Endothelial cell of umbilical vein (primary cell): Measurements from ENCODE around the gene CPNE9. TPM values are rescaled to one million over a fixed set of nuclear protein-coding genes. Genes with fewer than 3 reads are reported as not detected.

ENCODE experiments used
- BruUV-seq: library from RNA; stranded (reverse); fragments of 400-500 nt; replicated peaks from 2 replicates; lab custom pipeline; 2021; lab: Mats Ljungman, UMichigan
- CTCF ChIA-PET: fragments of 300-600, 350-600 bp; sonication (Branson Sonifier 250); formaldehyde crosslinking; loops from one replicate; lab custom pipeline; 2021; ENCODE audit warnings: antibody characterized with exemption, inconsistent platforms; lab: Charles Lee
- POLR2A ChIA-PET: fragments of 300-600, 350-600 bp; sonication (Branson Sonifier 250); formaldehyde crosslinking; loops from one replicate; lab custom pipeline; 2021; ENCODE audit warnings: antibody characterized with exemption, inconsistent platforms; lab: Charles Lee
- DNase-seq: peaks from one replicate; pipeline ENCODE4 v3.0.0-alpha.2; 2011; ENCODE audit warnings: low read depth, low spot score
- FAIRE-seq: peaks from 2 replicates; lab custom pipeline; 2011; peaks lifted over from hg19 to GRCh38; lab: Jason Lieb, UNC
- H2AFZ ChIP-seq: 2 replicates; pipeline ENCODE4 v1.6.0; 2012; ENCODE audit warnings: low read depth, low read length, control low read depth, inconsistent platforms
- H3K27ac ChIP-seq: 2 replicates; pipeline ENCODE4 v1.5.1; 2011; ENCODE audit warnings: low read depth, mild to moderate bottlenecking, control low read depth, low read length, moderate library complexity; ENCODE audit not compliant: insufficient read depth
- H3K27me3 ChIP-seq, 2 experiments: 2 replicates each; pipeline versions ENCODE4 v1.6.0 to v1.6.1; 2011; ENCODE audit warnings: low read length in 2 of 2, mixed read lengths in 1 of 2; ENCODE audit not compliant: control insufficient read depth in 2 of 2, insufficient read depth in 2 of 2
- H3K36me3 ChIP-seq, 2 experiments: 2 replicates in 1 of 2; 3 replicates in 1 of 2; pipeline ENCODE4 v1.5.1; 2011; ENCODE audit warnings: low read length in 2 of 2, mild to moderate bottlenecking in 1 of 2, moderate library complexity in 1 of 2; ENCODE audit not compliant: control insufficient read depth in 2 of 2, insufficient read depth in 2 of 2; ENCODE audit errors: extremely low read depth in 1 of 2
- H3K4me1 ChIP-seq: 3 replicates; pipeline ENCODE4 v1.5.1; 2011; ENCODE audit warnings: mild to moderate bottlenecking, low read length; ENCODE audit not compliant: control insufficient read depth, insufficient read depth; ENCODE audit errors: extremely low read depth
- H3K4me2 ChIP-seq: 2 replicates; pipeline ENCODE4 v1.6.1; 2011; ENCODE audit warnings: low read length, control low read depth, mixed read lengths; ENCODE audit not compliant: insufficient read depth
- H3K4me3 ChIP-seq, 3 experiments: fragments of 200-600 bp in 1 of 3; sonication (generic), shearing (Covaris generic) in 1 of 3; replicated peaks in 1 of 3; 2 replicates each; pipeline ENCODE4 v1.5.1; 2011 to 2016; ENCODE audit warnings: control low read depth in 3 of 3, low read length in 3 of 3, mild to moderate bottlenecking in 2 of 3, inconsistent platforms in 1 of 3, low read depth in 1 of 3, moderate library complexity in 1 of 3; ENCODE audit not compliant: insufficient read depth in 1 of 3
- H3K79me2 ChIP-seq: 2 replicates; pipeline ENCODE4 v1.6.0; 2012; ENCODE audit warnings: low read length, inconsistent platforms; ENCODE audit not compliant: control insufficient read depth, insufficient read depth
- H3K9ac ChIP-seq: replicated peaks from 2 replicates; pipeline ENCODE3; 2011; ENCODE audit warnings: low read length, control low read depth; ENCODE audit not compliant: insufficient read depth; ENCODE audit errors: extremely low read depth
- H3K9me1 ChIP-seq: replicated peaks from 3 replicates; pipeline ENCODE4 v1.6.0; 2011; ENCODE audit warnings: mild to moderate bottlenecking, low read length; ENCODE audit not compliant: control insufficient read depth, insufficient read depth; ENCODE audit errors: extremely low read depth
- H3K9me3 ChIP-seq: replicated peaks from 2 replicates; pipeline ENCODE4 v1.5.1; 2012; ENCODE audit warnings: low read length, inconsistent platforms; ENCODE audit not compliant: control insufficient read depth, insufficient read depth
- H4K20me1 ChIP-seq: replicated peaks from 2 replicates; pipeline ENCODE3; 2011; ENCODE audit warnings: mild to moderate bottlenecking, low read length; ENCODE audit not compliant: control insufficient read depth, insufficient read depth; ENCODE audit errors: extremely low read depth
- CTCF ChIP-seq, 2 donors: IDR thresholded peaks; 1 replicate in 1 of 2; 2 replicates in 1 of 2; pipeline ENCODE4 v1.5.1; 2011; ENCODE audit warnings: low read length in 2 of 2, mild to moderate bottlenecking in 2 of 2, moderate library complexity in 2 of 2, control low read depth in 1 of 2, inconsistent platforms in 1 of 2, low read depth in 1 of 2; ENCODE audit not compliant: insufficient read depth in 1 of 2; ENCODE audit errors: extremely low read depth in 1 of 2
- EZH2 ChIP-seq: IDR thresholded peaks from 2 replicates; pipeline ENCODE4 v1.6.1; 2012; ENCODE audit warnings: borderline replicate concordance, low read depth, mild to moderate bottlenecking, moderate library complexity, low read length, inconsistent platforms; ENCODE audit not compliant: severe bottlenecking
- FOS ChIP-seq: IDR thresholded peaks from 2 replicates; pipeline ENCODE4 v1.6.1; 2011; ENCODE audit warnings: mild to moderate bottlenecking, low read length, moderate library complexity, borderline replicate concordance; ENCODE audit not compliant: insufficient read depth
- GATA2 ChIP-seq: IDR thresholded peaks from 2 replicates; pipeline ENCODE4 v1.7.0; 2011; ENCODE audit warnings: low read depth, mild to moderate bottlenecking, moderate library complexity, mixed read lengths, low read length; ENCODE audit not compliant: insufficient read length, insufficient read depth
- JUN ChIP-seq: IDR thresholded peaks from 2 replicates; pipeline ENCODE4 v1.6.1; 2011; ENCODE audit warnings: borderline replicate concordance, low read depth; ENCODE audit not compliant: insufficient read length, insufficient read depth
- MAX ChIP-seq: IDR thresholded peaks from 2 replicates; pipeline ENCODE4 v1.6.1; 2011; ENCODE audit not compliant: insufficient read depth, insufficient read length
- MYC ChIP-seq: IDR thresholded peaks from one replicate; pipeline ENCODE4 v1.6.1; 2011; ENCODE audit warnings: mild to moderate bottlenecking, low read depth, low read length
- POLR2A ChIP-seq: IDR thresholded peaks from 2 replicates; pipeline ENCODE4 v1.6.1; 2012; ENCODE audit warnings: low read depth, mild to moderate bottlenecking, control low read depth, low read length
- POLR2AphosphoS5 ChIP-seq: IDR thresholded peaks from 2 replicates; pipeline ENCODE4 v1.6.1; 2012; ENCODE audit warnings: low read depth, mild to moderate bottlenecking, control low read depth, low read length, moderate library complexity; ENCODE audit not compliant: insufficient read depth
- dilution Hi-C: fragments of 300-500 bp; cut with MboI; formaldehyde crosslinking; loops from one replicate; pipeline ENCODE4 v1.15.0; 2019; ENCODE audit warnings: low sequenced_read_pairs; ENCODE audit not compliant: extremely low pct_ligation_motif_present
- intact Hi-C: fragments of 100-400 bp; cut with micrococcal nuclease; formaldehyde crosslinking; loops from one replicate; pipeline ENCODE4 v1.10.0; 2022
- polyA plus RNA-seq, 4 experiments: library from polyadenylated mRNA; depleted of rRNA in 3 of 4; stranded (reverse) in 3 of 4; unstranded in 1 of 4; fragments of >200 nt; gene quantifications; 2 replicates each; pipeline versions ENCODE4 v1.2.1 to v1.2.3, GENCODE V29; 2011 to 2012; ENCODE audit warnings: missing spikeins in 1 of 4
- total RNA-seq: library from RNA; stranded (reverse); gene quantifications from 2 replicates; pipeline ENCODE4 v1.2.3, GENCODE V29; 2021

Gene CPNE9
- total and polyA plus RNA-seq, 2 donors (not counting 3 experiments of a cell fraction or from before 2014, with no cell fraction given), result not detected

GRCh38 chr3:9687514-9687913, 16.1 kb upstream of the CPNE9 start:
- H3K27ac ChIP-seq, result no peak overlapping the region
- H3K79me2 ChIP-seq, result no peaks in the 10 kb centered on the region
- no peak overlapping the region for H3K4me2 ChIP-seq
- no peaks in the 10 kb centered on the region for H3K9me1 ChIP-seq
- no TSS peak for BruUV-seq
- peaks cover 2 to 67% of the 10 kb centered on the region in 2 experiments for H3K36me3 ChIP-seq
- H3K4me3 ChIP-seq, result no peak overlapping the region
- no peak for TF ChIP-seq EZH2
- TF ChIP-seq MAX, result no peak
- no peak for TF ChIP-seq POLR2A
- no peak for TF ChIP-seq MYC
- no peak for TF ChIP-seq GATA2
- no peak for TF ChIP-seq JUN
- TF ChIP-seq CTCF (IDR thresholded peaks at IDR 0.05; ENCODE audit: extremely low read depth in 1 of 2, insufficient read depth in 1 of 2, low read depth in 1 of 2, low read length in 2 of 2), result no peak
- no peak for TF ChIP-seq FOS
- no peak for TF ChIP-seq POLR2AphosphoS5
- no peak overlapping the region for H2AFZ ChIP-seq
- dilution Hi-C loops, result no loop called here
- intact Hi-C loops, result no loop called here
- ChIA-PET POLR2A (no interaction called here), CTCF (no interaction called here)
- H3K9ac ChIP-seq, result no peak overlapping the region
- H4K20me1 ChIP-seq, result no peaks in the 10 kb centered on the region
- no peaks in the 10 kb centered on the region for H3K4me1 ChIP-seq
- no peaks in the 10 kb centered on the region for H3K9me3 ChIP-seq
- DNase-seq, result no peak
- H3K27me3 ChIP-seq, result no peaks in the 10 kb centered on the region
- FAIRE-seq, result no peak
